HFFc6 (cell line): ENCODE measurements around the gene SEPSECS. TPM values are rescaled to one million over a fixed set of nuclear protein-coding genes. Genes with fewer than 3 reads are reported as not detected.

Experiments
- DNase-seq: peaks from one replicate; pipeline ENCODE4 v3.0.0-alpha.2; 2018
- H3K27ac Mint-ChIP-seq: 2 replicates; pipeline ENCODE4 v1.8.0; 2020; ENCODE audit warnings: mild to moderate bottlenecking, mixed read lengths
- H3K27me3 Mint-ChIP-seq: 2 replicates; pipeline ENCODE4 v1.8.0; 2021; ENCODE audit warnings: mild to moderate bottlenecking, moderate library complexity, mixed read lengths; ENCODE audit not compliant: insufficient read depth
- H3K36me3 Mint-ChIP-seq: 2 replicates; pipeline ENCODE4 v1.8.0; 2021; ENCODE audit warnings: low read depth, mixed read lengths
- H3K4me1 Mint-ChIP-seq: 2 replicates; pipeline ENCODE4 v1.8.0; 2020; ENCODE audit warnings: low read depth, mixed read lengths
- H3K4me3 Mint-ChIP-seq: 2 replicates; pipeline ENCODE4 v1.8.0; 2020; ENCODE audit warnings: mild to moderate bottlenecking, moderate library complexity, mixed read lengths
- H3K9me3 Mint-ChIP-seq: 2 replicates; pipeline ENCODE4 v1.8.0; 2020; ENCODE audit warnings: mild to moderate bottlenecking, mixed read lengths
- CTCF ChIP-seq: fragments of 200-600 bp; sonication (generic); IDR thresholded peaks from 2 replicates; pipeline ENCODE4 v1.5.0; 2021; ENCODE audit warnings: antibody characterized with exemption, mild to moderate bottlenecking
- total RNA-seq, 6 experiments: library from RNA; stranded (reverse); fragmentation: NEBNext Ultra II Directional; extraction: Animal tissue kit (Norgen Biotek cat#: 25700); gene quantifications; 2 replicates in 1 of 6; 3 replicates in 5 of 6; pipeline ENCODE4 v1.2.3, GENCODE V29; 2021

Gene SEPSECS
- total RNA-seq, 6 experiments from 2014 or later: 4.5 to 6.2 (median 5.4) TPM

DNA sequence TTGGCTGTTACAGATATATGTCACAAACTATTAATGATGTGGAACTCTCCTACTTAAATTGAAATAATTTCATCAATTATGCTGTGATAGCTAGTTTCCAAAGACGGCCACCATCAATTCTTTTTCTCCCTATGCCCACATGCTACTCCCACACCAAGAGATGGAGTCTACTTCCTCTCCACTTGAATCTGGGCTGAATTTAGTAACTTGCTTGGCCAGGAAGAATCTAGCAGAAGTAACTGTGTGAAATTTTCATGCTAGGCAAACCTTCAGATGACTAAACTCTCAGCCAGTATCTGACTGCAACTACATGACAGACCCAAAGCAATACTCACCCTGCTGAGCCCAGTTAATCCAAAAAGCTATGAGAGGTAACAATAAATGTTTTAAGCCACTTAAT lies 3.2 kb downstream of the SEPSECS start:
- H3K4me3 Mint-ChIP-seq: no peak overlapping the region
- no peak for TF ChIP-seq CTCF
- H3K36me3 Mint-ChIP-seq: peaks cover 3% of the 10 kb centered on the region; the same call in 1 of the 2 replicates
- H3K9me3 Mint-ChIP-seq: no peaks in the 10 kb centered on the region
- H3K27me3 Mint-ChIP-seq: 0 out of 2 replicates have a peak, but pooled peaks cover 3% of the 10 kb centered on the region
- no peak for DNase-seq
- H3K4me1 Mint-ChIP-seq: peaks cover 40% of the 10 kb centered on the region
- no peak overlapping the region for H3K27ac Mint-ChIP-seq

DNA sequence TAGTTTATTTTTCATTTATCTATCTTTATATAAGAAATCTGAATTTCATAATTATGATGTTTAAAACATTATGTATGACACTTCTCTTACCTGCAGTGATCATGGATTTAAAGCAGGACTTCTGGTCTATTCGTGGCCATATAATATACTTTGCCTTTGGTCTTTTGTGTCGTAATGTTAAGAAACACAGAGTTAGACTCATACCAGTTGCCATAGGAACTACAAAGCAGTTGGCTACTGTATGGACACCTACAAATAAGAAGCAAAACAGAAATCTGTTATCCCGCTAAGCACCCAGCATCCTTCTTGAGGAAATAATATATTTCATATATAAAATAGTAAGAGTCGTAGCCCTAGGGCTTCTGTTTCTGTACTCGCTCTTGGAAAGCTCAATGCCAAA lies 4.3 kb downstream of the SEPSECS start:
- Mint-ChIP-seq H3K36me3 (no peaks in the 10 kb centered on the region; the same call in 1 of the 2 replicates), H3K9me3 (no peaks in the 10 kb centered on the region), H3K27me3 (0 out of 2 replicates have a peak, but pooled peaks cover 3% of the 10 kb centered on the region), H3K27ac (no peak overlapping the region), H3K4me3 (no peak overlapping the region), H3K4me1 (peaks cover 30% of the 10 kb centered on the region)
- no peak for DNase-seq
- TF ChIP-seq CTCF: no peak

GRCh38 chr4:25154594-25155265 lies 5.5 kb downstream of the SEPSECS start:
- no peak overlapping the region for H3K4me3 Mint-ChIP-seq
- TF ChIP-seq CTCF: no peak
- H3K27me3 Mint-ChIP-seq: no peaks in the 10 kb centered on the region; the same call in 1 of the 2 replicates
- H3K27ac Mint-ChIP-seq: no peak overlapping the region
- H3K4me1 Mint-ChIP-seq: peaks cover 28% of the 10 kb centered on the region
- no peak for DNase-seq
- H3K9me3 Mint-ChIP-seq: no peaks in the 10 kb centered on the region
- no peaks in the 10 kb centered on the region; the same call in 1 of the 2 replicates for H3K36me3 Mint-ChIP-seq

DNA sequence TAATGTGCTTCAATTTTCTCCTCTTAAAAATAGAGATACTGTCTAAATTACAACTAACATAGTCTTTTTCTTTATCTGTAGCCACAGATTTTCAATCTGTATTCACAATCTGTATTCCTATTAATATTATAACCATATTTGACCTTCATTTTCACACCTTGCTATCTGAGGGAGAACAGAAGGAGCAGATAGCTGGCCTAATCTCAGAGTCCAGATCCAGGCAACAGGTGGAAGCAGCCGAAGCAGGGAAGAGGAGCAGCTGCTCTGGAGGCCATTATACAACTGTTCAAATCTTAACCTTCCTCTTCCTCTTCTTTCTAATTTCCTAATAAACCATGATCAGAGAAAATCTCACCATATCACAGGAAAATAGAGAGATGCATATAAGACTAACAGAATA lies 14.2 kb downstream of the SEPSECS start:
- Mint-ChIP-seq H3K27me3 (no peaks in the 10 kb centered on the region; the same call in none of the 2 replicates), H3K9me3 (no peaks in the 10 kb centered on the region), H3K27ac (no peak overlapping the region), H3K4me3 (no peak overlapping the region), H3K36me3 (0 out of 2 replicates have a peak, but pooled peaks cover 5% of the 10 kb centered on the region), H3K4me1 (no peaks in the 10 kb centered on the region)
- TF ChIP-seq CTCF: no peak
- no peak for DNase-seq

DNA sequence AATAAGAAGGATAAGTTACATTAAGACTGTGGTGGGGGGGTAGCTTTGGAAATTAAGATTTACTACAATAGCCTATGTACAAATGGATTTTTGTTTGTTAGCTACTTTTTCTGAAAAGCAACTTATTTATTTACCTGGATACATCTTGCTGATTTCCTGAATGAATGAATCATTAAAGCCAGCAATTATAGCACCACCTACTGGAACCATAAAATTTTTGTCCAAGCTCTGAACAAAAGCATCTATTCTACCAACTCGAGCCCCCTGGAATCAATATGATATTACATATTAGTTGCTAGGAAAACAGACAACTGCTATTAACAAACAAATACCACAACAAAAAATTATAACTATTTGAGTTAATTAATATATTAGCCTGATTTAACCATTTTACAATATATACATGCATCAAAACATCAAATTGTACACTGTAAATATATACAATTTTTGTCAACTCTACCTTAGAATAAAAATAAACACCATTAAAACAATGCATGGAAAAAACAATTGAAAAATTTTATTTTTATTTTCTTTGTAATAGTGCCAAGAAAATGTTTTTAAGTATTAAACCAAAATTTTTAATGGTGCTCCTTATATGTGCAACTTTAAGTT lies 15.3 kb downstream of the SEPSECS start:
- Mint-ChIP-seq H3K27ac (no peak overlapping the region), H3K27me3 (no peaks in the 10 kb centered on the region; the same call in 1 of the 2 replicates), H3K4me3 (no peak overlapping the region), H3K36me3 (0 out of 2 replicates have a peak, but pooled peaks cover 5% of the 10 kb centered on the region), H3K9me3 (no peaks in the 10 kb centered on the region), H3K4me1 (no peaks in the 10 kb centered on the region)
- DNase-seq: peak; percentile 32
- TF ChIP-seq CTCF: peak; percentile 86
